Measurements from ENCODE around the gene TENM3.

Gene TENM3

GRCh38 chr4:182530451-182530850 is 287.2 kb downstream of the TENM3 start:
- Histone ChIP-seq H3K4me3 (ENCODE audit: extremely low read depth, insufficient read depth, low read length, poor library complexity, severe bottlenecking) (no peak overlapping the region), H3K4me1 (ENCODE audit: control insufficient read depth, insufficient read depth, low read length, poor library complexity, severe bottlenecking) (peaks cover 11% of the 10 kb centered on the region), H3K9me3 (ENCODE audit: control insufficient read depth, low read length) (no peaks in the 10 kb centered on the region), H3K27ac (ENCODE audit: low read depth, low read length, severe bottlenecking) (no peak overlapping the region), H3K36me3 (ENCODE audit: control insufficient read depth, insufficient read depth, low read length) (no peaks in the 10 kb centered on the region)
- 92 to 97% methylated on average over 6 of the region's 8 CpGs for WGBS, 2 experiments (ENCODE audit: insufficient coverage in 2 of 2)

- H3K4me1 ChIP-seq (ENCODE audit: control insufficient read depth, insufficient read depth, low read length, poor library complexity, severe bottlenecking) = peaks cover 19% of the 10 kb centered on the region
- H3K9me3 ChIP-seq (ENCODE audit: control insufficient read depth, low read length) = no peaks in the 10 kb centered on the region
- H3K36me3 ChIP-seq (ENCODE audit: control insufficient read depth, insufficient read depth, low read length) = no peaks in the 10 kb centered on the region
- peak overlapping the region; percentile 6 for H3K27ac ChIP-seq (ENCODE audit: low read depth, low read length, severe bottlenecking)
- H3K4me3 ChIP-seq (ENCODE audit: extremely low read depth, insufficient read depth, low read length, poor library complexity, severe bottlenecking) = no peak overlapping the region
- 85 to 95% methylated on average over 8 of the region's 8 CpGs for WGBS, 2 experiments (ENCODE audit: insufficient coverage in 2 of 2)
These were observed 288.5 kb downstream of the TENM3 start for GRCh38 chr4:182531555-182532162.

GRCh38 chr4:182532441-182532840 is 289.2 kb downstream of the TENM3 start:
- Histone ChIP-seq H3K4me3 (ENCODE audit: extremely low read depth, insufficient read depth, low read length, poor library complexity, severe bottlenecking) (no peak overlapping the region), H3K36me3 (ENCODE audit: control insufficient read depth, insufficient read depth, low read length) (no peaks in the 10 kb centered on the region), H3K4me1 (ENCODE audit: control insufficient read depth, insufficient read depth, low read length, poor library complexity, severe bottlenecking) (peaks cover 26% of the 10 kb centered on the region), H3K9me3 (ENCODE audit: control insufficient read depth, low read length) (no peaks in the 10 kb centered on the region), H3K27ac (ENCODE audit: low read depth, low read length, severe bottlenecking) (no peak overlapping the region)
- WGBS, 2 experiments (ENCODE audit: insufficient coverage in 2 of 2) = no CpG with 5 or more reads among the region's 2 CpGs

- whole genome bisulfite sequencing, 2 experiments (ENCODE audit: insufficient coverage in 2 of 2) = 60 to 83% methylated on average over 1 of the region's 1 CpG
- Histone ChIP-seq H3K4me3 (ENCODE audit: extremely low read depth, insufficient read depth, low read length, poor library complexity, severe bottlenecking) (no peak overlapping the region), H3K4me1 (ENCODE audit: control insufficient read depth, insufficient read depth, low read length, poor library complexity, severe bottlenecking) (peaks cover 26% of the 10 kb centered on the region), H3K27ac (ENCODE audit: low read depth, low read length, severe bottlenecking) (no peak overlapping the region), H3K36me3 (ENCODE audit: control insufficient read depth, insufficient read depth, low read length) (no peaks in the 10 kb centered on the region), H3K9me3 (ENCODE audit: control insufficient read depth, low read length) (no peaks in the 10 kb centered on the region)
These were observed 290.8 kb downstream of the TENM3 start for GRCh38 chr4:182533964-182534363.

GRCh38 chr4:182536221-182536811 is 293.1 kb downstream of the TENM3 start:
- Histone ChIP-seq H3K36me3 (ENCODE audit: control insufficient read depth, insufficient read depth, low read length) (peaks cover 6% of the 10 kb centered on the region), H3K27ac (ENCODE audit: low read depth, low read length, severe bottlenecking) (no peak overlapping the region), H3K9me3 (ENCODE audit: control insufficient read depth, low read length) (no peaks in the 10 kb centered on the region), H3K4me1 (ENCODE audit: control insufficient read depth, insufficient read depth, low read length, poor library complexity, severe bottlenecking) (peaks cover 24% of the 10 kb centered on the region), H3K4me3 (ENCODE audit: extremely low read depth, insufficient read depth, low read length, poor library complexity, severe bottlenecking) (no peak overlapping the region)
- WGBS, 2 experiments (ENCODE audit: insufficient coverage in 2 of 2) = 44 to 53% methylated on average over 3 to 4 of the region's 8 CpGs

- Histone ChIP-seq H3K4me3 (ENCODE audit: extremely low read depth, insufficient read depth, low read length, poor library complexity, severe bottlenecking) (no peak overlapping the region), H3K36me3 (ENCODE audit: control insufficient read depth, insufficient read depth, low read length) (peaks cover 6% of the 10 kb centered on the region), H3K9me3 (ENCODE audit: control insufficient read depth, low read length) (no peaks in the 10 kb centered on the region), H3K4me1 (ENCODE audit: control insufficient read depth, insufficient read depth, low read length, poor library complexity, severe bottlenecking) (peaks cover 20% of the 10 kb centered on the region), H3K27ac (ENCODE audit: low read depth, low read length, severe bottlenecking) (no peak overlapping the region)
- WGBS, 2 experiments (ENCODE audit: insufficient coverage in 2 of 2) = 46 to 53% methylated on average over 8 to 9 of the region's 10 CpGs
These were observed 294.0 kb downstream of the TENM3 start for GRCh38 chr4:182537031-182537795.

GRCh38 chr4:182538031-182538430 is 294.8 kb downstream of the TENM3 start:
- WGBS, 2 experiments (ENCODE audit: insufficient coverage in 2 of 2) = 89 to 94% methylated on average over 1 of the region's 4 CpGs

GRCh38 chr4:182540496-182540895 is 297.3 kb downstream of the TENM3 start:
- H3K9me3 ChIP-seq (ENCODE audit: control insufficient read depth, low read length) = no peaks in the 10 kb centered on the region
- H3K4me3 ChIP-seq (ENCODE audit: extremely low read depth, insufficient read depth, low read length, poor library complexity, severe bottlenecking) = no peak overlapping the region
- H3K27ac ChIP-seq (ENCODE audit: low read depth, low read length, severe bottlenecking) = no peak overlapping the region
- WGBS, 2 experiments (ENCODE audit: insufficient coverage in 2 of 2) = 93 to 96% methylated on average over 2 to 6 of the region's 8 CpGs
- peaks cover 15% of the 10 kb centered on the region for H3K4me1 ChIP-seq (ENCODE audit: control insufficient read depth, insufficient read depth, low read length, poor library complexity, severe bottlenecking)
- peaks cover 6% of the 10 kb centered on the region for H3K36me3 ChIP-seq (ENCODE audit: control insufficient read depth, insufficient read depth, low read length)

More at GRCh38 chr4:182538031-182538430, 294.8 kb downstream of the TENM3 start:
- peaks cover 20% of the 10 kb centered on the region for H3K4me1 ChIP-seq (ENCODE audit: control insufficient read depth, insufficient read depth, low read length, poor library complexity, severe bottlenecking)
- no peaks in the 10 kb centered on the region for H3K9me3 ChIP-seq (ENCODE audit: control insufficient read depth, low read length)
- H3K36me3 ChIP-seq (ENCODE audit: control insufficient read depth, insufficient read depth, low read length) = peaks cover 6% of the 10 kb centered on the region
- H3K27ac ChIP-seq (ENCODE audit: low read depth, low read length, severe bottlenecking) = no peak overlapping the region
- no peak overlapping the region for H3K4me3 ChIP-seq (ENCODE audit: extremely low read depth, insufficient read depth, low read length, poor library complexity, severe bottlenecking)

- WGBS, 2 experiments (ENCODE audit: insufficient coverage in 2 of 2) = 88 to 92% methylated on average over 3 of the region's 4 CpGs
- H3K9me3 ChIP-seq (ENCODE audit: control insufficient read depth, low read length) = no peaks in the 10 kb centered on the region
- H3K4me1 ChIP-seq (ENCODE audit: control insufficient read depth, insufficient read depth, low read length, poor library complexity, severe bottlenecking) = no peaks in the 10 kb centered on the region
- H3K27ac ChIP-seq (ENCODE audit: low read depth, low read length, severe bottlenecking) = no peak overlapping the region
- peaks cover 5% of the 10 kb centered on the region for H3K36me3 ChIP-seq (ENCODE audit: control insufficient read depth, insufficient read depth, low read length)
- no peak overlapping the region for H3K4me3 ChIP-seq (ENCODE audit: extremely low read depth, insufficient read depth, low read length, poor library complexity, severe bottlenecking)
These were observed 304.2 kb downstream of the TENM3 start for GRCh38 chr4:182547435-182547834.

GRCh38 chr4:182548156-182548555 is 305.0 kb downstream of the TENM3 start:
- H3K4me1 ChIP-seq (ENCODE audit: control insufficient read depth, insufficient read depth, low read length, poor library complexity, severe bottlenecking) = no peaks in the 10 kb centered on the region
- no peak overlapping the region for H3K4me3 ChIP-seq (ENCODE audit: extremely low read depth, insufficient read depth, low read length, poor library complexity, severe bottlenecking)
- WGBS, 2 experiments (ENCODE audit: insufficient coverage in 2 of 2) = 100% methylated on average over 3 to 4 of the region's 6 CpGs
- H3K36me3 ChIP-seq (ENCODE audit: control insufficient read depth, insufficient read depth, low read length) = peaks cover 5% of the 10 kb centered on the region
- no peak overlapping the region for H3K27ac ChIP-seq (ENCODE audit: low read depth, low read length, severe bottlenecking)
- H3K9me3 ChIP-seq (ENCODE audit: control insufficient read depth, low read length) = no peaks in the 10 kb centered on the region

GRCh38 chr4:182549356-182549755 is 306.2 kb downstream of the TENM3 start:
- H3K27ac ChIP-seq (ENCODE audit: low read depth, low read length, severe bottlenecking) = peak overlapping the region; percentile 2
- peaks cover 9% of the 10 kb centered on the region for H3K4me1 ChIP-seq (ENCODE audit: control insufficient read depth, insufficient read depth, low read length, poor library complexity, severe bottlenecking)
- H3K9me3 ChIP-seq (ENCODE audit: control insufficient read depth, low read length) = no peaks in the 10 kb centered on the region
- H3K36me3 ChIP-seq (ENCODE audit: control insufficient read depth, insufficient read depth, low read length) = peaks cover 5% of the 10 kb centered on the region
- H3K4me3 ChIP-seq (ENCODE audit: extremely low read depth, insufficient read depth, low read length, poor library complexity, severe bottlenecking) = no peak overlapping the region
- 31 to 58% methylated on average over 3 to 4 of the region's 5 CpGs for WGBS, 2 experiments (ENCODE audit: insufficient coverage in 2 of 2)

Measured in mesodermal cell (in vitro differentiated cells).